ENCODE data around the gene SLC4A9.
"Not testable (repeated sequence)": the region's sequence is repeated elsewhere in the genome, so short reads cannot be mapped to it uniquely, and the experiment has no call there.

The SLC4A9 gene

DNA sequence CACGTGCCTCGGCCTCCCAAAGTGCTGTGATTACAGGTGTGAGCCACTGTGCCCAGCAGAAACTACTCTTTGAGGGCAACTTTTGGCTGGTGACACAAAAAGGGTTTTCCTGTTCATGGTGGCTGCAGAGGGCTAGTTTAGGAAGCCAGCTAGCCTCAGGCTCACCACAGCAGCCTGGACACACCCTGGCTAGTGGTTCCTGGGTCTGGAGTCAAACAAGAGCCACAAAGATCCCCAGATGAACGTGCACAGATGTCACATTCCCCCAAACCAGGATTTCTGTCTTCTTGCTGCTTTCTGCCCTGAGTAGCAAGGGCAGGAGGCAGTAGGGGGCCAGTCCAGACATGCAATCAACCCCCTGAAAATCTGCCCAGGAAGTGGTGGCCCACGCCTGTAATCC lies 20.4 kb upstream of the SLC4A9 start:
- no peak for DNase-seq (ENCODE audit: low read depth in 2 of 2)

DNA sequence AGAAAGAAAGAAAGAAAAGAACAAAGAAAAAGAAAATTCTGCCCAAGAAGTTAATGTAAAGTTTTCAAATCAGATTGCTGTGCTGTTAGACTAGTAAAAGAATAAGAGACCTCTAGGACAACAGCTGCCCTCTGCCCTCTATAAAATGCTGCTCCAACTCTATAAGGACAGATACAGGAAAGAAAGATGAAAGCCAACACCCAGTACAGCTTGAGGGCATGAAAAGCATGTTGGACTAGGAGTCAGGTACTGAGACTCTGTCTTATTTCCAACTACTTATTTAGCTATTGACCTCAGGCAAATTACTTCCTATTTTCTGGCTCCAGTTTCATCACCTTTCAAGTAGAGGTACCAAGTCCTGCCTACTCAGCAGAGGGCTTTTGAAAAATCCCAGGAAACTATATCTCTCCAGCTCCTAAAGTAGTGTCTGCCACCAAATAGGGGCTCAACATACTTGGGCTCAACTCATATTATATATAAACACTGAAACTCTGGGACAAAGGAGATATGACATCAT lies 19.3 kb upstream of the SLC4A9 start:
- no peak for DNase-seq (ENCODE audit: low read depth in 2 of 2)

DNA sequence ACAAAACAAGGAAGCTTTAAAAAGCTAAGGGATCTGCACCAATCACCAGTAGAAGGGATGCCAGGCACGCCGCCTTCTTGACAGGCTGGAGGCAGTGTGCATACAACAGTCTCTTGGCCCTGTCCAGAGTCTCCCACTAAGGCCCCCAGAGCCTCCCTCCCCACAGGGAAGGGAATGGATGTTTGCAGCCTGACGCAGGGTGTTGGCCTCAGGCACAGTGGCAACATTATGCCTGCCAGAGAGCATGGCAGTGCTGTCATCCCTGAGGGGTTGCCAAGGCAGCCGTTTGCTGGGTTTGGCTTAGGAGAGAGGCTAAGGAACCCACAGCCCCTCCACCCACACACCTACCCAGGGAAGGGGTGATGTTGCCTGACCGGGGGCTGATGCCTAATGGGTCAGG lies 18.4 kb upstream of the SLC4A9 start:
- DNase-seq (ENCODE audit: low read depth in 2 of 2): no peak

DNA sequence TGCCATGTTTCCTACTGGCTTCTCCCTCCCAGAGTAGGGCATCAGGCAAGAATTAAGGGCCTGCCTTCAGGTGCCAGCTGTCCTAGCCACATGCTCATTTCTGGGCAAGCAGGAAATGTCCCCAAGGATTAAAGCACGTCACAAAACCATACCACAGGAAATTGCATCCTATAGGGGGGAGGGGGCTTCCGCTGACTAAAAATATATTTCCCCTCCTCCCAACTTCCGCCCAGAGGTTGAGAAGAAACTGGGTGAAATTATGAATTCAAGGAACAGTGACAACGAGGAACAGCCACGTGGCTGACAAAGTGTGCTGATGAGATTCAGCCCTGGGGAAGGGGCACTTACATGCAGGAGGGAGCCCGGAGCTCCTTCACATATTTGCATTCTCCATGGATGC lies 17.7 kb upstream of the SLC4A9 start:
- DNase-seq (ENCODE audit: low read depth in 2 of 2): no peak

DNA sequence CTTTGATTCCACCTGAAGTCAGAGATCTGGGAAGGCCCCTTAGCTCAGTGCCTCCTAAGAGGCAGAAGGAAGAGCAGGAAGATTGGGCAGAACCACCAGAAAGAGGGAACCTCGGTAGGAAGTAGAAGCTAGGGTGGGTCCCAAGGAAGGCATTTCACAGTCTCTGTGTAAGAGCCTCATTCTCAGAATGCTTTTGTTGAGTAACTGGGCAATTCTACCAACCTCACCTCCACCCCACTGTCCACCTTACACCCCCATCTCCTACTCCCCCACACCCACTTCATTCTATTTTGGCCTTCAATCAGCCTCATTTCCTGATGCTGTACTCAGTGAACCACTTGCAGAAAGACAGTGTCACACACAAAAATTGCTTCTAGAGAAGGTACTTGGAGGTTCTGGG lies 17.1 kb upstream of the SLC4A9 start:
- no peak for DNase-seq (ENCODE audit: low read depth in 2 of 2)

DNA sequence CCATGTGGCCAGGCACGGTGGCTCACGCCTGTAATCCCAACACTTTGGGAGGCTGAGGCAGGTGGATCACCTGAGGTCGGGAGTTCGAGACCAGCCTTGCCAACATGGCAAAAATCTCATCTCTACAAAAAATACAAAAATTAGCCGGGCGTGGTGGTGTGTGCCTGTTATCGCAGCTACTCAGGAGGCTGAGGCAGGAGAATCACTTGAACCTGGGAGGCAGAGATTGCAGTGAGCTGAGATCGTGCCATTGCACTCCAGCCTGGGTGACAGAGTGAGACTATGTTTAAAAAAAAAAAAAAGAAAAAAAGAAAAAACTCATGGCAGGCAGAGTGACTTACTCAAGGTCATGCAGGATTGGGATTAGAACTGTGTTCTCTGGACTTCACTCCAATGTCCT lies 16.1 kb upstream of the SLC4A9 start:
- not testable (repeated sequence) for DNase-seq (ENCODE audit: low read depth in 2 of 2)

DNA sequence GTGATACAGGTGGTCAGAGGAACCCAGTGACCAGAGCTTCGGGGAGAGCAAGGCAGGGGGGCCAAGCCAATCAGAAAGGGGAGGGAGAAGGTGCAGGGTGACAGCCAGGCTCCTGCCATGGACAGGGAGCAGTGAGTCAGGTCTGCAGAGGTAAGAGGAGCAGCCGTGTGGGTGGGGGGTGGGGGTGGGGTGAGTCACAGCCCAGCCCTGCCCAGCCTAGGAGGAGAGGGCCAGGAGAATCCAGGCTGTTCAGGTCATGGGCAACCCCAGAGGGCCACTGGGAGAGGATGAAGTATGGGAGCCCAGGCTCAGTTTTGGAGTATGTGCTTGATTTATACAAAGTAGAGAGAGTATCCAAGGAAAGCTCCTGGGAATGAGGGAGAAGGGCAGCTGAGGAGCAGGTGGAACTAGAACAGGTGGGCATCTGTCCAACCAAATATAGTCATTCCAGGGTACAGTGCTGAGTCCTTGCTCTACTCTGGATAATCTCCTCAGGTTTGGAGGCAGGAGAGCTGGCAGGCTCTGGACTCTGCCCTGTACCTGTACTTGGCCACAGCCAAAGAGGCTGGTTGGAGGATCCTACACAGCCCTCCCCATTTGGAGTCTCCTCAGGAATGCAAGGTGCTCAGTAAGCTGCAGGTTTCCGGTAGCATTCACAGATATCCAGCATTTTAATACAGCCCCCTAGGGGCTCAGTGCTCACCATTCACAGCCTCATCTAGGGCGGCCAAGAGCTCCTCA lies 15.1 kb upstream of the SLC4A9 start:
- no peak for DNase-seq (ENCODE audit: low read depth in 2 of 2)

DNA sequence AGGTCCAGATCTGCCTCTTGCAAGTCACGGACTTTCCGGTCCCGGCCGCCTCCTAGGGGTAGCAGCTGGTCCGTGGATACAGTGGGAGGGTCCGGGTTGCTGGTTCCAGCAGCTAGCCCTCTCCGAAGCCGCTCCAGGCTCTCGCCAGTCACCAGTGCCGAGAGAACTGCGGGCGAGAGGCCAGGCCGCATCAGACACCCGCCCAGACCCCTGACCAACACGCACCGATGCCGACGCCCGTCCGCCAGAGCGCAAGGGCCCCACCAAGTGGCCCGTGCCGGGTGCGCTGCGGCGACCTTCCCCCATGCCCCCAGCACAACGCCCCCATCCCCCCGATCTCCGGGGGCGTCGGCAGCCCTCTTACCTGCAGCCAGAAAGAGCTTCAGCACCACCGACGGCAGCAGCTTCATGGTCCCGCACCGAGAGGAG lies 14.1 kb upstream of the SLC4A9 start:
- DNase-seq (ENCODE audit: low read depth in 2 of 2): no peak

DNA sequence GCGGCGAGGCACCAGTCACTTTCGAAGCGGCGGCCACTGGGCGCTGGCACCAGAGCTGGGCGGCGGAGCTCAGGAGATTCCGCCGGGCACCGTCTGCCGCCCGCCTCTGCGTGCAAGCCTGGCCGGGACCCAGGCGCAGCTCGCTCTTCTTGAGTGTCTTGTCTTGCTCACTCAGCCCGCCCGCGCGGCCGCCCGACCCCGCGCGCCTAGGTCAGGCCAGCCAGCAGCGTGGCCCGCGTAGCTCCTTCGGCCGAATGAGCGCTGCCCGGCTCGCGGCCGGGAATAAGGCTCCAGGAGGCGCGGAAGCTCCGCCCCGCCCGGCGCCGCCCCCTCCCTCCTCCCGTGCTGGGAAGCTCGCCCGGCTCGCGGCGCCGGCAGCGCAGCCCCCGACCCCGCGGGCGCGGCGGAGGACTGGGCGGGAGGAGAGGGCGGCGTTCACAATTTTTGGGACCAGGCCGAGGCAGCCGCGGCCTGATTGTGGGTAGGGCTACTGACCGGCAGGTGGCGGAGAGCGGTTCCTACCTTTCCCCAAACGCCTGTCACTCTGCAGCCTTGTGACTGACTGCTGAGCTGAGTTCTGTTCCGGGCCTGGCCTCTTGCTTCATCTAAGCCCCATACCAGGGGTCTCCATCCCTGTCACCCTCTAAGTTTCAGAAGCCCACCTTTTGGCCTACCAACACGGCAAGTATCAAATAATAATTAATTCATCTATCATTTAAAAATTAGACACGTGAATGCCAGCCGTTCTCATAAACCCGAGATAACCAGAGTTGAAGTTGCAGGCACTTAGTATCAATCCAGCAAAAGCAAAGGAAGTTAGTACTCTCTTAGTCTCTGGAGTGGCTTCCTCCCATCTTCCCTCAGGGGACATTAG lies 13.4 kb upstream of the SLC4A9 start, which contains the start of gene HBEGF:
TSS of gene HBEGF (minus strand) at position 256 of the 874 bp plus-strand sequence. CDS start 275 bp downstream, outside the sequence.
- no peak for DNase-seq (ENCODE audit: low read depth in 2 of 2)

DNA sequence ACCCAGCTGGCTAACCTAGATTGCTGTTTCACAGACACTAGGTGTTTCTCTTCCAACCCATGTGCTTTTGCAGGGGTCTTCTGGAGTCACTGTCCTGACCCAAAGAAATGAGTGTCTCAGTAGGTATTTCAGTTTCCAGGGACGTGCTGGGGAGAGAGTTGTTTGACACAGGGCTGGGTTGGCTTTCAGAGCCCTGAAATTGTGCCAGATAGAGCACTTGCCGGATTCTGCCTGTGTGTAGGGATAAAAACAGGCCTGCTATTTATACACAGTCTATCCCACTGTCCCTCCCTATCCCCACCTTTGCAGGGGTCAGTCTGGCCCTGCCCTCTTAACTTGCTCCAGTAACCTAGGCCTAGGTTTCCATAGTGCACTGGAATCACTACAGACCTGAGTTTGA lies 12.6 kb upstream of the SLC4A9 start:
- DNase-seq (ENCODE audit: low read depth in 2 of 2): no peak

DNA sequence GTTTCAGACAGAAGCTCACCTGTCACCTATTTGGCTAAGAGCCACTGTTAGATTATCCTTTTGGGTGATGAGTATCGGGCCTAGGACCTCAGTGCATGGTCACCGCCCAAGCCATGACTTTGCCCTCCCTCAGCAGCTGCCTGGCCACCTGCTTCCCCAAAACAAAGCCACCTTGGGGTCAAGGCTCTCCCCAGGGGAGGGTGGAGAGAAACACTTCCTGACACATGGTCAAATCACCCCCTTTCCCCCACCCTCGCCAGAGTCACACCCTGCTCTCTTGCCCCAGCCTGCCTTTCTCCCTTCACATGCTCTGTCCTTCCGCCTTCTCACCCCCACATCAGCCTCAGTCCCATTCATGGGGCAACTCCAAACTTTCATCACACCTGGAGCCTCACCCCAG lies 11.9 kb upstream of the SLC4A9 start:
- DNase-seq (ENCODE audit: low read depth in 2 of 2): no peak

DNA sequence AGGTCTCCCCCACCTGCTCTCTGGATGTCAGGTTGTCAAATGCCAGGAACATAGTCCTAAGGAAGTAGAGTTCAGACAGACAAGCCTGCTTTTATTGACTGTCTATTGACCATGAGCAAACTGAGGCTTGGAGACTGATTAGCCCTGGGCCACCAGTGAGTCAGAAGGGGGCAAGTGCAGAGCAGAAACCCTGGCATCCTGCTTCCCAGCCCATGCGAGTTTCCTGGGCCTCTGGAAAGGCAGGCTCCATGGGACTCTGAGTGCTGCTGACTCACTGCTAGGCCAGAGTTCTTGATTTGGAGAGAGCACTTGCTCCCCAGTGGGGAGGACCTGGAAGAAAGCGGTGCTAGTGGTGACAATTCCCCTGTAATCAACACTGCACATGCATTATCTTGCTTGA lies 10.8 kb upstream of the SLC4A9 start:
- no peak for DNase-seq (ENCODE audit: low read depth in 2 of 2)

DNA sequence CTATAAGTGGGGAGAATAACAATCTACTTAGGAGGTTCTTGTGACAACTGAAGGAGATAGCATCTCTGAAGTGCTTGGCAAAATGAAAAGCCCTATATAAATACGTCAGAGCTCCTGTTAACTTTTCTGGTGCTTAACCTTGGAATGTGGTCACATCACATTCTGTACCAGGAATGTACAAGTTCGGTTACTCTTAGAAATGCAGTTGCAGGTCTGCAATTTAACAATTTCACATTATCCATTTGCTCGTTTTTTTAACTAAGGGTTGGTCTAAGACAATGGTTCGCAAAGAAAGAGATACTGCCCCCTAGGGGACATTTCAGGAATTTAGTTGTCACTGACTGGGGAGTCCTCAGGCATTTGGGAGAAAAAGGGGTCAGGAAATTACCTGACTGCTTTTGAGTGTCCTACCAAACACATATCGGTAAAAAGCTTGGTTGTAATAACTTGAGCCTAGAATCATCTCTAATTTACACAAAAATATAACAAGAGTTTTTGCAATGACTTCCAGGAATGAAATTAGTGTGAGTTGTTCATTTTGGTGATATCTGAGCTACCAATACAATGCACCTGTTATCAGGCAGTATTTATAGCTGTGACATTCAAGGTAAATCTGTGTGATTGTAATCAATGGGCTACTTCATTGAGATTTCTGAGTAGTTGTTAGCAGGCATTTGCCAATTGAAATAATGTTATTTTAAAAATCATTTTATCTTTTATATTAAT lies 8.2 kb upstream of the SLC4A9 start:
- peak in 1 of 2 donors; percentile 27 for DNase-seq (ENCODE audit: low read depth in 2 of 2)

DNA sequence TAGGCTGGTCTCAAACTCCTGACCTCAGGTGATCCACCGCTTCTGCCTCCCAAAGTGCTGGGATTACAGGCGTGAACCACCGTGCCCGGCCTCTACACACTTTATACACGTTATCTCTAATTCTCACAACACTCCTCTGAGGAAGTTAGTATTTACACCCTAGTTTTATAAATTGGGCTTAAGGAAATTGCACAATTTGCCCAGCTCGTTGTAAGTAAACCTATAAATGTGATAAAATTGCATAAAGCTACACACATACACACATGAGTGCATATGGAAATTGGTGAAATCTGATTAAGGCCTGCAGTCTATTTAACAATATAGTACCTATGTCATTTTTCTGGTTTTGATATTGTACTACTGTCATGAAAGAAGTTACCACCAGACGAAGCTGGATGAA lies 4.4 kb upstream of the SLC4A9 start:
- DNase-seq (ENCODE audit: low read depth in 2 of 2): no peak

DNA sequence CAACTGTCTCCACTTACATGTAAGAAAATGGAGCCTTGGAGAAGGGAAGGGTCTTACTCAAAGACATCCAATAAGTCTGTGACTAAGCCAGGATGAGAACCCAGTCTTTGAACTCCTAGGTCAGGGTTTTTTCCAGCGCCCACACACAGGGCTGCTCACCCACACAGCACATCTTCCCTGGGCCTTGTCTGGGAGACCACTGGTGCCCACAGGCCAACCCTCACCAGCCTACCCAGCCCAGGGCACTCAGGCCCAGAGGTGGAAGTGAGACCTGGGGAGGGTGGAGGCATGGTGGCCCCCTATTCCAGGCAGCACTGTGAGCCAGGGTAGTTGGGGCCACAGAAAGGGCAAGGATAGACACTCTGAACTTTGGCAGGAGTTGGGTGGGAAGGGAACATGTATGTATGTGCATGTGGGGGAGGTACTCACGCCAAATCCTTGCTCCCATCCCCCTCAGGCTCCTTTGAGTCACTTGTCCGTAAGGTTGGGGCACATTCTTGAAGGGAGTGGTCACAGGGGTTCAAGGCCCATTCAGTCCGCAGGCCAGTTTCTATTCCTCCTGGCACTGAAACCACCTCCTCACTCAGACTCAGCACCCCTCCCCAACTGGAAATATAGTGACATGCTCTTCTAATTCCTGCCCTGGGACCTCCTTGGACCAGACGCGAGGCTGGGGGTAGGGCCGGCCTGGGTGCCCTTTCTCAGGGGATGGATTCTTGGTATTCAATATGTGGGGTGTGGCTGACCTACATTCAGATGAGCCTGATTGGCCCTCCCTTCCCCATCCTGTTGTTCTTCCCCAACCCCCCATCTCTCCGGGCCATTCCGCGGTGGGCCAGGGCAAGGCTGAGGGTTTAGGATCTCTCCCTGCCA lies 2.9 kb upstream of the SLC4A9 start:
- no peak for DNase-seq (ENCODE audit: low read depth in 2 of 2)

DNA sequence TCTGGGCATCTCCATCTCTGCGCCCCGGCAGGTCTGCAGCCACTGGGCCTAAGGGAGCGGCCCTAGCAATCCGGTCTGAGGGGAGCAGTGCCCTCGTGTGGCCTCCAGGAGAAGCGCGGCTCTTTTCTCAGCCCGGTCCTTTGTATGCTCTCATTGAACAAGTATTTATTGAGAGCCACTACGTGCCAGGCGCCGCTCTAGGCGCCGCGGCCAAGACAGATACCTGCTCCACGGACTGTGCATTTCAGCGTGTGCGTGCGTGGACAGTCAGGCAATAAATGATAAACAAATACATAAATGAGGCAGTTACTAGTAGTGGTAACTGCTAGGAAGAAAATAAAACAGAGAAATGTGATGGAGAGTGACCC lies 2.3 kb upstream of the SLC4A9 start:
- DNase-seq (ENCODE audit: low read depth in 2 of 2): peak; percentile 35 to 42

DNA sequence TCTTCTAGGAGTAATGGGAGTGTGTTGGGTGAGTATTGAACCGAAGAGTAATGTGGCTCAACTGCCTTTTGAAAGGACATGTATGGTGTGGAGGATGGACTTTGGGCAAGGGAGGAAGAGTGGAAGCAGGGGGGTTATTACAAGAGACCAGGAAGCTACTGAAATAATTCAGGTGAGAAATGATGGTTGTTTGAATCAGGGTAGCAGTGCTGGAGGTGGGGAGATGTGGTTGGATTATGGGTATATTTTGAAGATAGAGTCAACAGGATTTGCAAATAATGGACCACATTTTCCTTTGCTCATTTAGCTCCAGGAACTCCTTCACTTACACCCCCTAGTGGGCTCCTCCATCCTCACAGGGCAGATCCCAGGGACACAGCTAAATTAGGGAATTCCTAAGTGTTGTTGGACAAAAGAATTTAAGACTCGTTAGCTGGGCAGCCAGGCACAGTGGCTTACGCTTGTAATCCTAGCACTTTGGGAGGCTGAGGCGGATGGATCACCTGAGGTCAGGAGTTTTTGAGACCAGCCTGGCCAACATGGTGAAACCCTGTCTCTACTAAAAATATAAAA lies 1.2 kb upstream of the SLC4A9 start:
- no peak for DNase-seq (ENCODE audit: low read depth in 2 of 2)

DNA sequence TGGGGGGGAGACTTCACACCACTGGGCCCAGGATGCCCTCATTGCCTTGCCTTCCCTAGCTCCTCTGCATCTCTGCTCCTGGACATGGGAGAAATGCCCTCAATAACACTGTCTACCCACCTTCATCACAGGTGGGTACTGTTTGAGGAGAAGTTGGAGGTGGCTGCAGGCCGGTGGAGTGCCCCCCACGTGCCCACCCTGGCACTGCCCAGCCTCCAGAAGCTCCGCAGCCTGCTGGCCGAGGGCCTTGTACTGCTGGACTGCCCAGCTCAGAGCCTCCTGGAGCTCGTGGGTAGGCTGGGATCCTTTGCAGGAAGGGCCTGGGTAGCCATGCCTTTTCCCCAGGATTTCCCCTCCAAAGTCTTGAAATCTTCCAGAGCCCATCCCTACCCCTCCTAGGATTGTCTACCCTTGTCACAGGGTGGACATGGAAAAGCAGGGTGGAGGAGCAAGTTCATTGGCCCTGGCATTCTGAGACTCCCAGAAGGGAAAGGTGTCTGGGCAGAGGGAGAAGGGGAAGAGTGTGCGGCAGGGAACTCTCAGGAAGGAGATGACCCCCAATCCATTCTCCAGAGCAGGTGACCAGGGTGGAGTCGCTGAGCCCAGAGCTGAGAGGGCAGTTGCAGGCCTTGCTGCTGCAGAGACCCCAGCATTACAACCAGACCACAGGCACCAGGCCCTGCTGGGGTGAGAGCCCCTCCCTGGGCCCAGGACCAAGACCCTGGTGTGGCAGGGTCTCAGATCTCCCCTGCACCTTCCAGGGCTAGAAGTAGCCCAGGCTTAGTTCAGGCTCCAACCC lies 886 bp downstream of the SLC4A9 start:
- DNase-seq (ENCODE audit: low read depth in 2 of 2): no peak

DNA sequence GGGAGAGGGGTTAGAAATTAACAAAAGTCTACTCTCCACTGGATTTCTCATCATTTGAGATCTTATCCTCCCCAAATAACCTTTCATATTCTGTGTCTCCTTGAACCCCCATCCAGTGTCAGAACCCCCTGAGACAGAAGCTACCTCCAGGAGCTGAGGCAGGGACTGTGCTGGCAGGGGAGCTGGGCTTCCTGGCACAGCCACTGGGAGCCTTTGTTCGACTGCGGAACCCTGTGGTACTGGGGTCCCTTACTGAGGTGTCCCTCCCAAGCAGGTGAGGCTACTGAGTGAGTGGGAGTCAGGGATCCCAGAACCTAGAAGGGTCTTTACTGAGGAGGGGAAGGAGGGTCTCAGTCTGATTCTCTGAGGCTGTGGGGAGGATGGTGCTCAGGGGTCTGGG lies 1.9 kb downstream of the SLC4A9 start:
- no peak for DNase-seq (ENCODE audit: low read depth in 2 of 2)

DNA sequence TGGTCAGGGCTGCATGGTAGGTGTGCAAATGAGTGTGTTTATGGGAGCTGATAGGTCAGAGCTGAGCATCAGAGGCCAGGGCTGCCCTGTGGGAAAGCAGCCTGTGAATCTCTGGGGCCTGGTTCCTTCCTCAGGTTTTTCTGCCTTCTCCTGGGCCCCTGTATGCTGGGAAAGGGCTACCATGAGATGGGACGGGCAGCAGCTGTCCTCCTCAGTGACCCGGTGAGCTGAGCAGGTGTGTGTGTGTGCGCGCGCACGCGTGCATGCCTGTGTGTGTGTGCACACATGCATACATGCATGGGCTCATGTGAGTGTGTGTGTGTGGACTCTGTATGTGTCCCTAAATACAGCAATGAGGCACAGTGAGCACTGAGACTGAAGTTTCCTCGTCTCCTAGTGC lies 2.3 kb downstream of the SLC4A9 start:
- no peak for DNase-seq (ENCODE audit: low read depth in 2 of 2)
